Stimulated activated naive CD8-positive, alpha-beta T cell treated with anti-CD3 and anti-CD28 coated beads, Interleukin-15, Interleukin-2, amounts not matched to agents 100 U/mL and 50 U/mL, for 24 hours (primary cell): ENCODE data around the gene PRSS38.
"Not testable (repeated sequence)": the region's sequence is repeated elsewhere in the genome, so short reads cannot be mapped to it uniquely, and the experiment has no call there.

Experiments used
- ATAC-seq: fragments of 150-1000 bp; cut with Tn5 transposase; one replicate; pipeline ENCODE4 v1.10.0; 2021
- DNase-seq: peaks from one replicate; pipeline ENCODE4 v3.0.0; 2021

Gene PRSS38

DNA sequence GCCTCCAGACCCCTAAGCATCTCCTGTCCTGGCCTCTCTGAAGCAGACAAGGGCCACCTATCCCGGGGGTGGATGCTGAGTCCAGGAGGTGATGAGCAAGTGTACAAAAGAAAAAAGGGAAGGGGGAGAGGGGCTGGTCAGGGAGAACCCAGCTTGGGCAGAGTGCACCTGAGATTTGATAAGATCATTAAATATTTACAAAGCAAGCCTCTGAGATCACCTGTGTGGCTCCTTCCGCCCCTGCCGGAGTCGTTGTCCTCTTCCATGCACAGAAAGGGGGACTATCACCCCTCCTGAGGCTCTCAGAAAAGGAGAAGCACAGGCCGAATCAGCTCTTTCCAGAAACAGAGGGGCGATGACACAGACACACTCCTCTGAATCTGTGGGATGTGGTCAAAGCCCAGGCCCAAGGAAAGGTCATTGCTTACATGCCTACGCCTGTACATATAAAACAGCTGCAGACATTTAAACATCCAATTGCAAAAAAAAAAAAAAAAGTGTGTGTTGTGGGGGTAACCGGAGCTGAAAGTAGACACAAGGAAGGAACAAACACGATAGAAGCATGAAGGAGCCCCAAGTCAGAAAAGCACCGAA lies 30.9 kb downstream of the PRSS38 start:
- DNase-seq (no peak), ATAC-seq (no peak)

DNA sequence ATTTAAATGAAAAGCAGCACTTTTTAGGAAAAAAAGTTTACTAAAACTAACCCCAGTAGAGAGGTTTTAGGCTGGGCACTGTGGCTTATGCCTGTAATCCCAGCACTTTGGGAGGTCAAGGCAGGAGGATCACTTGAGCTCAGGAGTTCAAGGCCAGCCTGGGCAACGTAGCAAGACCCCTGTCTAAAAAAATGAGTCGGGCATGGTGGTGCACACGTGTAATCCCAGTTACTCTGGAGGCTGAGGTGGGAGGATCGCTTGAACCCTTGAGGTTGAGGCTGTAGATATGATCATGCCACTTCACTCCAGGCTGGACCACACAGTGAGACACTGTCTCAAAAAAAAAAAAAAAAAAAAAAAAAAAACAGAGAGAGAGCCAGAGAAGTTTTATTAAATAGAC lies 31.6 kb downstream of the PRSS38 start:
- DNase-seq, ATAC-seq: not testable (repeated sequence)

- no peak for DNase-seq
- no peak for ATAC-seq
Measured at GRCh38 chr1:227848430-227848932, 33.0 kb downstream of the PRSS38 start.

DNA sequence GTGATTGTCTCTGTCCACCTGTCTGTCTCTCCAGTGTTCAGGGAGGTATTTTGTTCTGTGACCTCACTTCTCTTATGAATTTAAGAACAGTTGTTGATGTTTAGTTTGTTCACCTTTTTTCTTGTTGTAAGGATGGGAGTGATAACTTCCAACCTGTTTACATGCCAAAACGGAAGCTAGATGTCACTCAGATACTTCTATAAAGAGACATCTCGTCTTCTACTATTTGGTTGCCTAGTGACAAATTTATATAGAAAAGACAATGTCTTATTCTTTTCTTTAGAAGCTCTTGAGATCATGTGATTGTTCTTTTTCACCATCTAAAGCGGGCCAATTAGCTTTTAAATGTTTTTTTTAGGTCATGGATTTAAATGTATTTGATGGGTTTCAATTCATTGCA lies 33.8 kb downstream of the PRSS38 start:
- DNase-seq = no peak
- ATAC-seq = no peak

DNA sequence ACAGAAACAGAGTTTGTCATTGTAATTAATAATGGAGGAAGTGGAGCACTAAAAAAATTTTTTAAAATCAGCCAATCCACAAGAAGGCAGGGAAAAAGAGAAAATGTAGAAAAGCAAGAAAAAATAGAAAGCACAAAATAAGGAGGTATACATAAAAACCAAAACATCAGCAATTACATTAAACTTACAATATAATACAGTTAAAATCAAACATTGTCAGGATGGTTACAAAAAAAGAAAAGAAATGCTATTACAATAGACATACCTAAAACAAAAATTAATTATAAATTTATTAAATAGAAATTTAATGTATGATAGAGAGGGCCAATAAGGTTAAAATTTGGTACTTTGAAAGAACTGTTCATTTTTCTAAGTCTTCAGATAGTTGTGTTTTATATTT lies 38.7 kb downstream of the PRSS38 start:
- no peak for DNase-seq
- no peak for ATAC-seq

DNA sequence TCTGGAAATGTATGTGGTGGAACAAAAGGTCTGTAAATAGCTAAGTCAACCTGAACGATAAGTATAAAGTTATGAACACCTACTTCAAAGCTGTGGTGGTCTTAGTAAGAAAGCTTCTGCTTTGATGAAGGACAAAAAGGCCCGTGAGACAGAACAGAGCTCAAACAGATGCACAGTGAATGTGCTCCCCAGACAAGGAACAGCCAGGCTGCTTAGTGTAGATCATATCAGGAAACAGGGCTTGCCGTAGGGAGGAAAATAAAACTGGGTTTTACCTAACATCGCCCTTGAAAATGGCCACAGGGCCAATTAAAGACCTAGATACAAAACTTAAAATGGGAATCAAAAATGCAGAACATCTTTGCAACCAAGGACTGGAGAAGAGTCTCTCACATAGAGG lies 40.2 kb downstream of the PRSS38 start:
- no peak for ATAC-seq
- DNase-seq = no peak

DNA sequence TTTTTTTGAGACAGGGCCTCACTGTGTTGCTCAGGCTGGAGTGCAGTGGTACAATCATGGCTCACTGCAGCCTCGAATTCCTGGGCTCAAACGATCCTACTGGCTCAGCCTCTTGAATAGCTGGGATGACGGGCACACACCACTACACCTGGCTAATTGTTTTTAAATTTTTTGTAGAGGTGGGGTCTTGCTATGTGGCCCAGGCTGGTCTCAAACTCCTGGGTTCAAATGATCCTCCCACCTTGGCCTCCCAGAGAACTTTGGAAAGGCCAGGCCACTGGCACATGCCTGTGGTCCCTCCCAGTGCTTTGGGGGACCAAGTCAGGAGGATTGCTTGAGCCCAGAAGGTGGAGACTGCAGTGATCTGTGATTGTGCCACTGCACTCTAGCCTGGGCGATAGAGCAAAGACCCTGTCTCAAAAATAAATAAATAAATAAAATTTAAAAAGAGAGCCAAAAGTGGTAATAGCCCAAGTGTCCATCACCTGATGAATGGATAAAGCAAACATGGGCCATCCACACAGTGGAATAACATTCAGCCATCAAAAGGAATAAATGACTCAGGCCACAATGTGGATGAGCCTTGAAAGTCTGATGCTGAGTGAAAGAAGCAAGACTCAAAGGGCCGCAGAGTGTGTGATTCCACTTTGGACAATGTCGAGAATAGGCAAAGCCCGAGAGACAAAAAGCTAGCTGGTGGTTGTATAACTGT lies 40.8 kb downstream of the PRSS38 start:
- ATAC-seq = no peak
- no peak for DNase-seq

DNA sequence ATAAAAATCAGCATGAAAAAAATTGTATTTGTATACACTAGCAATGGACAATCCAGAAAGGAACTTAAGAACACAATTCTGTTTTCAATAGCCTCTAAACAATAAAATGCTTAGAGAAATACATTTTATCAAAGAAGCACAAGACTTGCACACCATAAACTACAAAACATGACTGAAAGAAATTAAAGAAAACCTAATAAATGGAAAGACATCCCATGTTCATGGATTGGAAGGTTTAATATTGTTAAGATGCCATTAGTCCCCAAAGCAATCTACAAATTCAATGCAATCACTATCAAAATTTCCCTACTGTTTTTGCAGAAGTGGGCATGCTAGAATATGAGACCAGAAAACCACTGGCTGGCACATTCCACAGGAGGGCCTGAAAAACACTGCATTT lies 49.4 kb downstream of the PRSS38 start:
- no peak for ATAC-seq
- DNase-seq = no peak

- DNase-seq (no peak), ATAC-seq (no peak)
Measured at GRCh38 chr1:227869279-227869842, 53.9 kb downstream of the PRSS38 start.

- no peak for DNase-seq
- peak; percentile 49 for ATAC-seq
Measured at GRCh38 chr1:227869851-227870305, 54.4 kb downstream of the PRSS38 start.

GRCh38 chr1:227870366-227870765 lies 54.9 kb downstream of the PRSS38 start:
- no peak for DNase-seq

DNA sequence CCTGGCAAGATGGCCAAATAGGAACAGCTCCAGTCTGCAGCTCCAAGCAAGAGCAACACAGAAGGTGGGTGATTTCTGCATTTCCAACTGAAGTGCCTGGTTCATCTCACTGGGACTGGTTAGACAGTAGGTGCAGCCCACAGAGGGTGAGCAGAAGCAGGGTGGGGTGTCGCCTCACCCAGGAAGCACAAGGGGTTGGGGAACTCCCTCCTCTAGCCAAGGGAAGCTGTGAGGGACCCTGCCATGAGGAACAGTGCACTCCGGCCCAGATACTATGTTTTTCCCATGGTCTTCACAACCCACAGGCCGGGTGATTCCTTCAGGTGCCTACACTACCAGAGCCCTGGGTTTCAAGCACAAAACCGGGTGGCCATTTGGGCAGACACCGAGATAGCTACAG lies 56.4 kb downstream of the PRSS38 start:
- DNase-seq, ATAC-seq: not testable (repeated sequence)

More at GRCh38 chr1:227870366-227870765, 54.9 kb downstream of the PRSS38 start:
- ATAC-seq = no peak

DNA sequence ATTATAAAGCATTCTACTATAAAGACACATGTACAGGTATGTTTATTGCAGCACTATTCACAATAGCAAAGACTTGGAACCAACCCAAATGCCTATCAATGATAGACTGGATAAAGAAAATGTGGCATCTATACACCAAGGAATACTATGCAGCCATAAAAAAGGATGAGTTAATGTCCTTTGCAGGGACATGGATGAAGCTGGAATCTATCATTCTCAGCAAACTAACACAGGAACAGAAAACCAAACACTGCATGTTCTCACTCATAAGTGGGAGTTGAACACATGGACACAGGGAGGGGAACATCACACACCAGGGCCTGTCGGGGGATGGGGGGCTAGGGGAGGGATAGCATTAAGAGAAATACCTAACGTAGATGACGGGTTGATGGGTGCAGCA lies 62.3 kb downstream of the PRSS38 start:
- not testable (repeated sequence) for DNase-seq, ATAC-seq

GRCh38 chr1:227880342-227880924 lies 65.0 kb downstream of the PRSS38 start:
- ATAC-seq = no peak
- DNase-seq = no peak

- ATAC-seq (no peak), DNase-seq (no peak)
Measured at GRCh38 chr1:227883073-227883520, 67.6 kb downstream of the PRSS38 start.

- no peak for DNase-seq
- ATAC-seq = no peak
Measured at GRCh38 chr1:227883641-227884301, 68.3 kb downstream of the PRSS38 start.

GRCh38 chr1:227884370-227885134 lies 69.1 kb downstream of the PRSS38 start:
- no peak for DNase-seq
- no peak for ATAC-seq

DNA sequence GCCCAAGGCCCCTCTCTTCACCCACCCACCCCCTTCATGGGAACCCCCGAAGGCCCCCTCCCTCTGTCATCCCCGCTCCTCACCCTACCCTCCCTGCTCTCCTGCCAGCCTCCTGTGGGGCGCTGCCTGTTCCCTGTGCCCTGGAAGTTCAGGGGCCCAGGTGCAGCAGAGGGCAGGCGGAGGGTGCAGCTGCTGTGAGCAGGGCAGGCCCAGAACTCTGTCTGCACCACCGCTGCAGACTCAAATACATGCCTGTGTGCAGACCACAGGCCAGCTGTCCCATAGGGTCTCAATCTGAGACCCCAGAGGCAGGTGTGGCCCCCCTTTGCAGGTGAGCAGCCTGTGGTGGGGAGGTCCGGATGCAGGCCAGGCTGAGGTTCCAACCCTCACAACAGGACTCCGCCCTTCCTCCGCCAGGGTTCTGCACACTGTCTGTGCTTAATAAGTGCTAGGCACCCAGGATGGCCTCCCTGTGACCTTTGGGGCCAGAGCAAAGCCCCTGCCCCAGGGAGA lies 69.7 kb downstream of the PRSS38 start:
- DNase-seq (no peak), ATAC-seq (peak; percentile 12)

DNA sequence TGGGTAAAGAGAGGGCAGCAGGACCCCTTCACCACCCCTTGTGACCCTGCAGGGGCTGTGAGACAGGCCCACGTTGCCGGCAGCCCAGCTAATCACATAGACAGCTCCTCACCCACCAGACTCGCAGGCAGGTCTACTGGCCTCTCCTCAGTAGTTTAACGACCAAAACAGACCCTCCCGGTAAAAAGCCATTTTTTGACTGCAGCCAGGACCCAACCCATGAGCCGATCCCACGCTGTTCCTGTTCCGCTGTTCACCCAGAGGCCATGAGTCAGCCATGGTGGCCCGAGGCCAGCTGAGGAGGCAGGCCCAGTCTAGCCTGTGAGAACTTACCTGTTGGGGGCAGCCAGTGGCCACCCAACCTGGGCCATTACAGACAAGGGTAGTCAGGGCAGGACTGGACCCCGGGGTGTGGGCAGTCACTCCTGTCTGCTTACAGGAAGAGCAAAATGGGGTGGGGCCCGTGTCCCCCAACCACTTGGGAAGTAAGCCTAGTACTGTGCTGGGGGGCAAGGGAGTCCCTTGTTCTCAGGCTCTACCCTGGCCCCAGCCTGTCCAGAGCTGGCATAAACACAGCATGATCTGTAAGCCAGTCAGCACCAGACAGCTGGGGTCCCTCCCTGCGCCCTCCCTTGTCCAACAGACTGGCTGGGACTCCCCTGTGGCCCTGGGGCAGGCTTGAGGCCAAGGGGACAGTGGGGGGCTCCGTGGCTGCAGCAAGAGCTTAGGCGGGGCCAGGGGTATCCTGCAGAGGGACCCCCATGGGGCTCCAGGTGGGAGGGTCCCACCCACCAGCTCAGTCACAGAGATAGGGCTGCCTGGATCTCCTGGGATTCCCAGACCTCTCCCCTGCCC lies 70.4 kb downstream of the PRSS38 start:
- no peak for DNase-seq
- no peak for ATAC-seq

DNA sequence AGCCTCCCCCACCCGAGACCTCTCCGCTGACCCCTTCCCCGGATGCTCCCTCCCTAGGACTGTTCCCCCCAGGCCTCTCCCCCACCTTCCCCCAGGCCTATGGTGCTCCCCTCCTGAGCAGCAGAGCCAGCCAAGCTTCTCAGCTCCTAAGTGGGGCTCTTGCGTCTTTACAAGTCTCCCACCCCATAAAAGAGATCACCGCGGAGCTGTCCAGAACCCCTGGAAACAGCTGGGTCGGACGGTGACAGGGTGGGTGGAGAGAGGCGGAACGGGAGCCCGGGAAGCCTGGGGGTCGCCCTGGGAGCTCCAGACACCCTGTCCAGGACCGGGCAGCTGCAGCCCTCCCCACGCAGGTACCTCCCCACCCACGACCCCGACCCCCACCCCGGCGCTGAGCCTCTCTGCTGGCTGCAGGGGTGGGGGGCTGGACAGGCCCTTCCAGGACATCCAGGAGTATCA lies 71.1 kb downstream of the PRSS38 start:
- no peak for DNase-seq
- no peak for ATAC-seq
